DOHH2 (cell line): Measurements from ENCODE around the gene ESPL1.

Experiments
- EZH2phosphoT487 ChIP-seq: fragments of 200-600 bp; sonication (generic); IDR thresholded peaks from 2 replicates; pipeline ENCODE4 v1.6.1; 2017; ENCODE audit warnings: borderline replicate concordance, mild to moderate bottlenecking, antibody characterized with exemption, low read length, moderate library complexity, mixed read lengths
- TF ChIP-seq, protein P1 (sequence below): fragments of 200-600 bp; sonication (generic); IDR thresholded peaks from one replicate; pipeline ENCODE4 v1.5.1; 2014; ENCODE audit warnings: antibody characterized with exemption, mild to moderate bottlenecking, low read depth, low read length; ENCODE audit not compliant: poor library complexity, severe bottlenecking

- TF ChIP-seq, protein P1, sequence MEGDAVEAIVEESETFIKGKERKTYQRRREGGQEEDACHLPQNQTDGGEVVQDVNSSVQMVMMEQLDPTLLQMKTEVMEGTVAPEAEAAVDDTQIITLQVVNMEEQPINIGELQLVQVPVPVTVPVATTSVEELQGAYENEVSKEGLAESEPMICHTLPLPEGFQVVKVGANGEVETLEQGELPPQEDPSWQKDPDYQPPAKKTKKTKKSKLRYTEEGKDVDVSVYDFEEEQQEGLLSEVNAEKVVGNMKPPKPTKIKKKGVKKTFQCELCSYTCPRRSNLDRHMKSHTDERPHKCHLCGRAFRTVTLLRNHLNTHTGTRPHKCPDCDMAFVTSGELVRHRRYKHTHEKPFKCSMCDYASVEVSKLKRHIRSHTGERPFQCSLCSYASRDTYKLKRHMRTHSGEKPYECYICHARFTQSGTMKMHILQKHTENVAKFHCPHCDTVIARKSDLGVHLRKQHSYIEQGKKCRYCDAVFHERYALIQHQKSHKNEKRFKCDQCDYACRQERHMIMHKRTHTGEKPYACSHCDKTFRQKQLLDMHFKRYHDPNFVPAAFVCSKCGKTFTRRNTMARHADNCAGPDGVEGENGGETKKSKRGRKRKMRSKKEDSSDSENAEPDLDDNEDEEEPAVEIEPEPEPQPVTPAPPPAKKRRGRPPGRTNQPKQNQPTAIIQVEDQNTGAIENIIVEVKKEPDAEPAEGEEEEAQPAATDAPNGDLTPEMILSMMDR = no peak
- no peak for TF ChIP-seq EZH2phosphoT487
Measured at GRCh38 chr12:53235742-53236442, 32.2 kb upstream of the ESPL1 start.
